NB4 (cell line): Measurements from ENCODE around the gene DIS3L.
"Not testable (repeated sequence)": the region's sequence is repeated elsewhere in the genome, so short reads cannot be mapped to it uniquely, and the experiment has no call there.

Experiments
- DNase-seq: peaks from one replicate; pipeline ENCODE4 v3.0.0; 2010; ENCODE audit warnings: low read depth
- H3K4me3 ChIP-seq: one replicate; pipeline ENCODE4 v1.5.1; 2011; ENCODE audit warnings: mild to moderate bottlenecking, low read depth, low read length, moderate library complexity
- CTCF ChIP-seq: IDR thresholded peaks from one replicate; pipeline ENCODE4 v1.5.1; 2012; ENCODE audit warnings: low read depth, low read length
- MYC ChIP-seq: IDR thresholded peaks from 2 replicates; pipeline ENCODE4 v1.6.1; 2011; ENCODE audit warnings: low read depth, low read length
- POLR2A ChIP-seq: IDR thresholded peaks from 2 replicates; pipeline ENCODE4 v1.6.1; 2011; ENCODE audit warnings: mild to moderate bottlenecking; ENCODE audit not compliant: insufficient read length; ENCODE audit errors: extremely low read depth
- TF ChIP-seq, protein P1 (sequence below): IDR thresholded peaks from 2 replicates; pipeline ENCODE4 v1.6.1; 2011; ENCODE audit warnings: low read depth, low read length

DIS3L gene

GRCh38 chr15:66293419-66294156, at the start of gene DIS3L:
Gene DIS3L, plus strand, starts transcription at chr15:66293568. Its CDS starts 29 bp downstream, at chr15:66293597.
- peak; percentile 88 for DNase-seq

GRCh38 chr15:66245832-66246231, 47.5 kb upstream of the DIS3L start:
- not testable (repeated sequence) for H3K4me3 ChIP-seq, DNase-seq

More at GRCh38 chr15:66293419-66294156, at the start of gene DIS3L:
- peak within 1 kb of the TSS; percentile 87 for H3K4me3 ChIP-seq
- TF ChIP-seq, protein P1, sequence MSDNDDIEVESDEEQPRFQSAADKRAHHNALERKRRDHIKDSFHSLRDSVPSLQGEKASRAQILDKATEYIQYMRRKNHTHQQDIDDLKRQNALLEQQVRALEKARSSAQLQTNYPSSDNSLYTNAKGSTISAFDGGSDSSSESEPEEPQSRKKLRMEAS, result peak; percentile 58; the same call in 1 of the 2 replicates
- TF ChIP-seq POLR2A, result peak; percentile 86
- TF ChIP-seq CTCF, result no peak
- peak; percentile 34 for TF ChIP-seq MYC

GRCh38 chr15:66246937-66247336, 46.4 kb upstream of the DIS3L start:
- DNase-seq, result no peak
- TF ChIP-seq, protein P1, result no peak
- no peak for TF ChIP-seq CTCF
- no peak for TF ChIP-seq MYC
- no peak for TF ChIP-seq POLR2A
- no peak overlapping the region for H3K4me3 ChIP-seq

GRCh38 chr15:66249605-66250174, 43.7 kb upstream of the DIS3L start:
- H3K4me3 ChIP-seq, result no peak overlapping the region
- TF ChIP-seq MYC, result no peak
- TF ChIP-seq POLR2A, result no peak
- TF ChIP-seq, protein P1, result no peak
- TF ChIP-seq CTCF, result no peak
- DNase-seq, result no peak

GRCh38 chr15:66251065-66251789, 42.1 kb upstream of the DIS3L start:
- TF ChIP-seq MYC, result no peak
- TF ChIP-seq CTCF, result no peak
- no peak for TF ChIP-seq POLR2A
- TF ChIP-seq, protein P1, result no peak
- no peak for DNase-seq
- H3K4me3 ChIP-seq, result no peak overlapping the region

- H3K4me3 ChIP-seq, result no peak overlapping the region
- DNase-seq, result peak; percentile 62
- TF ChIP-seq, protein P1, result no peak
- no peak for TF ChIP-seq MYC
- TF ChIP-seq CTCF, result peak; percentile 63
- TF ChIP-seq POLR2A, result no peak
Measured at GRCh38 chr15:66251790-66252684, 41.3 kb upstream of the DIS3L start.
